GM21717 (cell line): Measurements from ENCODE around the gene TBC1D1.

Experiments
- ATAC-seq: cut with Tn5 transposase; IDR thresholded peaks from one replicate; pipeline ENCODE4 v1.9.1; 2021; ENCODE audit warnings: mild to moderate bottlenecking, moderate library complexity; ENCODE audit not compliant: unreplicated experiment

The TBC1D1 gene

GRCh38 chr4:37889849-37890800 is 759 bp upstream of the TBC1D1 start:
- ATAC-seq = peak; percentile 1

- peak; percentile 62 for ATAC-seq
Measured at GRCh38 chr4:37891260-37892159, 626 bp downstream of the TBC1D1 start.

DNA sequence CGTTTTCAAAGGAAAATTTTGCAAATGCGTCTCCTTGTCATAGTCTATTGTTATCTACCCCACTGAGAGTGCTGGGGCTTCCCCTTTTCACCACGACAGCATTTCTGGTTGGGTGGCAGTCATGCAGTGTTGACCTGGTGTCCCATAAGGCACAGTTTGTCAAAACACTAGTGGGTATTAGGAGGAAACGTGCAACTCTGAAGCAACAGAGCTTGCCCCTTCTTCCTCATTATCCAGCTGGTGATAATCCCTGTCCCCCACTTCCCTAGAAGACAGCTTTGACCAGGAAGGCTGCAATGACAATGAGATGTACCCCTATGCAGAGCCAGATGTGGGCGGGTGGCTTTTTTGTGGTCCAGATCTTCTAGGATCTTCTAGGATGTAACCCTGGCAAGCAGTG is 1.8 kb downstream of the TBC1D1 start:
- ATAC-seq = peak; percentile 57

GRCh38 chr4:37893164-37893563 is 2.3 kb downstream of the TBC1D1 start:
- no peak for ATAC-seq

DNA sequence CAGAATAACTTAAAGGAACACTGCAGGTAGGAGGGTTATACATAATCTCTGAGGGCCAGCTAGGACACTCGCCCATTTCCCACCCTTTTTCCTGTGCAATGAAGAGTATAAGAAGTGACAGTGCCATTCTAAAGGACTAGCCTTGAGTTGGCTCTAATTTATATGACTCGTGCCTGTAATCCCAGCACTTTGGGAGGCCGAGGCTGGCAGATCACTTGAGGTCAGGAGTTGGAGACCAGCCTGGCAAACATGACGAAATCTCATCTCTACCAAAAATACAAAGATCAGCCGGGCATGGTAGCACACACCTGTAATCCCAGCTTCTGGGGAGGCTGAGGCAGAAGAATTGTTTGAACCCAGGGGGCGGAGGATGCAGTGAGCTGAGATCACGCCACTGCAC is 4.4 kb downstream of the TBC1D1 start:
- ATAC-seq = no peak

DNA sequence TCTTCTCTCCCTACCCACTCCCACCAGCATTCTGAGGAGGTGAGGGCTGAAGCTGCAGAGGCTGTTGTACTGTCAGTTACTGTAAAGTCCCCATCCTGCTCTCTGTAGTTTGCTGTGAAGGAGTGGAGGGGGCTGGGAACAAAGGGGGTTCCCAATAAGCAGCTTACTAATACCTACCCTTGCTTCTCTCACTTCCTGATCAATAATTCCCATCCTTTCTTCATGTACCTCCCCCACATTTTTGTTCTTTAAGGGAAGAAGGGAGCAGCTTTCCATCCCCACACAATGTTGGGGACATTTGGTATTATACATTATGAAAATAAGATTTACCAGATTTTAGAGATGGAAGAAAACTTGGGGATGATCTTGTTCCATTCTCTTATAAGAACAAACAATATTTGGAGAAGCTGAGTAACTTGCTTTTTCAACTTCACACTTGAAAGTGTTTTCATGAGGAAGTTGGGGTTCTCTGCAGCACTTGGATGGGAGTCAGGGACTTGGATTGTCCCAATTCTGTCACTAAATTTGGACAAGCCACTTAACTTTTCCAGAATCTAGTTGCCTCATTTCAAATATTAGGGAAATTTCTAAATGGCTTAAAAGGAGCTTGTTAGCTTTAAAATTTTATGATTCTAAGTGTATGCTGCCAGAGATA is 5.4 kb downstream of the TBC1D1 start:
- ATAC-seq = no peak

GRCh38 chr4:37902212-37902611 is 11.3 kb downstream of the TBC1D1 start:
- ATAC-seq = no peak

GRCh38 chr4:37902738-37903693 is 12.1 kb downstream of the TBC1D1 start:
- ATAC-seq = no peak

- ATAC-seq = no peak
Measured at GRCh38 chr4:37903901-37904300, 13.0 kb downstream of the TBC1D1 start.

DNA sequence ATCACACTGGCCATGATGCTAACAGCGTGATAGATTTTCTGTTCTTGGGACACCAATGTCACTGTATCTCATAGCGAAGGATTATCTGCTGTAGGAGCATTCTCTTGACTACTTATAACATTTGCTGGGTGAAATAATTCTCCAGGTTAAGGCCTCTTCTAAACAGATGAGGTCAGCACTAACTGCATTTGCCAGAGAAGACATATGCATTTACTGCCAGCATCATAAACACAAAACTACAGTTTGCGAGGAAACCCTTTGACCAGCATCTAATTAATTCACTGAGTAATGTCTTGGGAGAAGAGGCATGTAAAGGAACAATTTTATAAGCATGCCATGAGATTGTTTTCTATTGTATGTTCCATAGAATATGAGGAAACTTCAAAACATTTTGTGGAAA is 13.9 kb downstream of the TBC1D1 start:
- no peak for ATAC-seq

- no peak for ATAC-seq
Measured at GRCh38 chr4:37905533-37906169, 14.8 kb downstream of the TBC1D1 start.

DNA sequence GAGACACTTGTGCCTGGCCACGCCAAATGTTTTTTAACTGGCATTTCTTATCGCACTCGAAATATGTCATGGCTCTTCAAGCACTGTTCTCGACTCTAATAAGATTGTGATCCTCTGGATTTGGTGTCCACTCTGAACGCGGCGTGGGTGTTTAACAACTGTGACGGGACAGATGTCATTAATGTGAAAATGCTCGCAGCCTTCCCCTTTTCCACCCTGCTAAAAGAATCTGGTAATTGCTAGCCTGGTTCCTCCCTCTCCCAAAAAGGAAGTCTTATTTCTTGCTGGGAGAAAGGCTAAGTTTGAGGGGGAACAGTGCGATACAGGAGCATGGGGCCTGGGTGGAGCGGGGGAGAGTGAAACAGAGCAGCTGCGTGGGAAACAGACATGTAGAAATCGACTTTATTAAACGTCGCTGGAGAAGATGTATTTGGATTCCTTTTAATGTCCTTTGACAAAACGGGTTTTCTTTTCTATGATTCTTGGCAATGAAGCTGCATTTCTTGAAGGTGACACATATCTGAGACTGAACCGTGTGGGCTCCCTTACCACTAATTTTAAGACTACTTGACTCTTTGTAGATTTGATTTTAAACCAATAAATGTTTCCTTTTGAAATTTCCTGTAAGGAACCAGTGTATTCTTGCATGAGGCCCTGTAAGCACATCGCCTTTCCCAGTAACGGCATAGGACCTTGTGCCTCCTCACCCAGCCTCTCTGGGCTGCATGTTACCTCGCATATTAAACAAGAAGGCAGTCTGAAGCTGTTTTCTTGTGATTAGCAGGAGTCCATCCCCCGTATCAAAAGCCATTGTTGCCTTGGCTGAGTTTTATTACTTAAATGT is 17.8 kb downstream of the TBC1D1 start:
- no peak for ATAC-seq

GRCh38 chr4:37909332-37910090 is 18.6 kb downstream of the TBC1D1 start:
- no peak for ATAC-seq

GRCh38 chr4:37910091-37910486 is 19.2 kb downstream of the TBC1D1 start:
- ATAC-seq = no peak

GRCh38 chr4:37914539-37914938 is 23.7 kb downstream of the TBC1D1 start:
- ATAC-seq = no peak

DNA sequence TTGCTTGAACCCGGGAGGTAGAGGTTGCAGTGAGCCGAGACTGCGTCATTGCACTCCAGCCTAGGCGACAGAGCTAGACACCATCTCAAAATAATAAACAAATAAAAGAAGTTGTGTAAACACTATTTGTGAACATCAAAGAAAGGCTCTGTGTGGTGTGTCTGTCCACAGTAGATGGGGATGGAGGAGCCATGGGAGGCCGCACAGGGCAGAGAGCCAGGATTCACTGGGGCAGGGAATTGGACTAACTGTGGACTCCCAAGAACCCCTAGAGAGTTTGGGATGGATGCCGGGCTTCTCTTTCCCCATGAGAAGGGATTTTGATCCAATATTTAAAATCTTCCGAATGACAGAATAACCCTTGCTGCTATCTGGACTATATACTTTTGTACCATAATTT is 26.5 kb downstream of the TBC1D1 start:
- no peak for ATAC-seq

DNA sequence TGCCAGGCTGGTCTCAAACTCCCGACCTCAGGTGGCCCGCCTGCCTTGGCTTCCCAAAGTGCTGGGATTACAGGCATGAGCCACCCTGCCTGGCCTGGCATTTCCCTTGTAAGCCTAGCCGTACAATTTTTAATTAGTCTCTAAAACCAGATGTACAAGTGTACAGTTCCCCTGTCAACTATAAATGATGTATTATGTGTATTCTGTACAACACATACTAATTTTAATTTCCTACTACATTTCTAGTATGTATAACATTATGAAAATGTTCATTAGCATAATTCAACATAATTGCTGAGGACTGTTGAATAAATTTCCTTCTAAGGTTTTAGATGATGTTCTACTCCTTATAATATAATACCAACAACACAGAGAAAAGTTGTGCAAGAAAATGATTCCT is 27.8 kb downstream of the TBC1D1 start:
- no peak for ATAC-seq

DNA sequence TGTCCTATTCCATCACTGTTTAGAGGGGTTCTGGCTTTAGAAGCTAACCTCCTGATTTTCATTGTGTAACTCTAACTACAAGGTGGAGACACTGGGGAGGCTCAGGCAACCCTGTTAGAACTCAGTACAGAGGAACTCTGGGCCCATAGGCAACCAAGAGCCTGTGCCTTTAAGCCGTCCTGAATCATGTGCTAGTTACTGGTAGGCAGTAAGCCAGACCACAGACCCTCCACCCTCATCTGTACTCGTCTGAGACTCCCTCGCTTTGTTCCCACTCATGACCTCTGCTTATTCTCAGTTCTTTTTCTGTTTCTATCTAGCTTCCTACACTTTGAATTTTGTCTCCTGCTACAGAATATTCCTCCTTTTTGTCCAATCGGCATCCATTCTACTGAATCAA is 31.4 kb downstream of the TBC1D1 start:
- ATAC-seq = no peak
